ENCODE data around the gene WBP2.

GRCh38 chr17:75799402-75799801 is 55.7 kb downstream of the WBP2 start:
- TF ChIP-seq POLR2AphosphoS5 (IDR thresholded peaks at IDR 0.05; ENCODE audit: borderline replicate concordance, low read depth, low read length) (no peak), EZH2 (IDR thresholded peaks at IDR 0.05) (no peak), FOXP2 (optimal IDR thresholded peaks at IDR 0.05; ENCODE audit: control extremely low read depth, extremely low read length, insufficient read depth) (no peak)

Measured in SK-N-MC (cell line).